PC-3 (cell line): ENCODE data around the gene UBE3D. TPM values are rescaled to one million over a fixed set of nuclear protein-coding genes. Genes with fewer than 3 reads are reported as not detected.

Experiments
- ATAC-seq: fragments of 200-7000 bp; cut with Tn5 transposase; 2 replicates; pipeline ENCODE4 v1.9.1; 2020; ENCODE audit warnings: mild to moderate bottlenecking, moderate library complexity
- BruUV-seq: library from RNA; stranded (reverse); fragments of 400-500 nt; replicated peaks from 2 replicates; lab custom pipeline; 2021; lab: Mats Ljungman, UMichigan
- CTCF ChIA-PET: fragments of 300-600 bp; sonication (Branson Sonifier 250); formaldehyde crosslinking; loops from one replicate; lab custom pipeline; 2022; ENCODE audit warnings: antibody characterized with exemption; lab: Charles Lee
- POLR2A ChIA-PET: fragments of 300-600 bp; sonication (Branson Sonifier 250); formaldehyde crosslinking; loops from one replicate; lab custom pipeline; 2022; ENCODE audit warnings: antibody characterized with exemption; ENCODE audit not compliant: unreplicated experiment; lab: Charles Lee
- DNase-seq: peaks from one replicate; pipeline ENCODE4 v3.0.0-alpha.2; 2015
- H2AFZ ChIP-seq: fragments of 300-600 bp; sonication (generic); 2 replicates; pipeline ENCODE4 v1.6.0; 2016; ENCODE audit warnings: antibody characterized with exemption, low read length
- H3F3A ChIP-seq: fragments of 300-600 bp; sonication (generic); one replicate; pipeline ENCODE4 v1.6.0; 2017; ENCODE audit warnings: antibody characterized with exemption, low read length, control low read depth, mild to moderate bottlenecking; ENCODE audit not compliant: unreplicated experiment
- H3K27ac ChIP-seq: fragments of 300-600 bp; sonication (generic); 2 replicates; pipeline ENCODE4 v1.5.1; 2016; ENCODE audit warnings: mild to moderate bottlenecking, low read length
- H3K27me3 ChIP-seq: fragments of 300-600 bp; sonication (generic); 2 replicates; pipeline ENCODE4 v1.6.1; 2016; ENCODE audit warnings: low read length, mixed read lengths
- H3K36me3 ChIP-seq: fragments of 300-600 bp; sonication (generic); 2 replicates; pipeline ENCODE4 v1.6.1; 2016; ENCODE audit warnings: low read depth, mixed run types, low read length, mixed read lengths
- H3K4me1 ChIP-seq: fragments of 300-600 bp; sonication (generic); 2 replicates; pipeline ENCODE4 v1.5.1; 2016; ENCODE audit warnings: low read length; ENCODE audit not compliant: insufficient read depth
- H3K4me2 ChIP-seq: fragments of 300-600 bp; sonication (generic); 2 replicates; pipeline ENCODE4 v1.6.0; 2016; ENCODE audit warnings: low read length
- H3K4me3 ChIP-seq: fragments of 300-600 bp; sonication (generic); 2 replicates; pipeline ENCODE4 v1.5.1; 2016; ENCODE audit warnings: mild to moderate bottlenecking, low read length, mixed read lengths
- H3K79me2 ChIP-seq: fragments of 300-600 bp; sonication (generic); 2 replicates; pipeline ENCODE4 v1.6.1; 2017; ENCODE audit warnings: low read length, mixed read lengths
- H3K9ac ChIP-seq: fragments of 300-600 bp; sonication (generic); 2 replicates; pipeline ENCODE4 v1.6.0; 2016; ENCODE audit warnings: mild to moderate bottlenecking, low read length
- H3K9me2 ChIP-seq: fragments of 300-600 bp; sonication (generic); replicated peaks from 2 replicates; pipeline ENCODE4 v1.6.1; 2016; ENCODE audit warnings: mixed run types, low read length, mixed read lengths
- H3K9me3 ChIP-seq: fragments of 300-600 bp; sonication (generic); 2 replicates; pipeline ENCODE4 v1.6.1; 2016; ENCODE audit warnings: low read length, mixed read lengths
- H4K20me1 ChIP-seq: fragments of 300-600 bp; sonication (generic); 2 replicates; pipeline ENCODE4 v1.6.1; 2016; ENCODE audit warnings: low read length, mixed read lengths
- CTCF ChIP-seq: fragments of 300-600 bp; sonication (generic); conservative IDR thresholded peaks from 2 replicates; pipeline ENCODE4 v1.5.1; 2017; ENCODE audit warnings: antibody characterized with exemption, low read depth, mild to moderate bottlenecking, low read length
- EZH2 ChIP-seq: fragments of 300-600 bp; sonication (generic); IDR thresholded peaks from one replicate; pipeline ENCODE4 v1.6.1; 2017; ENCODE audit warnings: antibody characterized with exemption, mild to moderate bottlenecking, low read length; ENCODE audit not compliant: unreplicated experiment
- EZH2phosphoT487 ChIP-seq: fragments of 300-600 bp; sonication (generic); IDR thresholded peaks from 2 replicates; pipeline ENCODE4 v1.6.1; 2018; ENCODE audit warnings: mild to moderate bottlenecking, antibody characterized with exemption, low read length, borderline replicate concordance
- intact Hi-C: fragments of 100-400 bp; cut with micrococcal nuclease; formaldehyde crosslinking; loops from 2 replicates; pipeline ENCODE4 v1.9.0; 2023
- total RNA-seq: library from RNA; depleted of rRNA; stranded (reverse); fragments of >200 nt; gene quantifications from 2 replicates; pipeline ENCODE4 v1.2.3, GENCODE V29; 2014; rRNA removed

The UBE3D gene
- total RNA-seq, 1 experiment from 2014 or later, result 5.0 TPM

- H3K4me2 ChIP-seq, result no peak overlapping the region
- no peaks in the 10 kb centered on the region for H3K79me2 ChIP-seq
- DNase-seq, result no peak
- H4K20me1 ChIP-seq, result no peaks in the 10 kb centered on the region
- H3K9me3 ChIP-seq, result no peaks in the 10 kb centered on the region
- intact Hi-C loops, result no loop called here
- H3K9ac ChIP-seq, result no peak overlapping the region
- no peak overlapping the region for H2AFZ ChIP-seq
- no peaks in the 10 kb centered on the region for H3K36me3 ChIP-seq
- ATAC-seq, result no peak
- no TSS peak for BruUV-seq
- H3K27me3 ChIP-seq, result no peaks in the 10 kb centered on the region
- H3K4me1 ChIP-seq, result no peaks in the 10 kb centered on the region
- CTCF ChIA-PET, result no interaction called here
- POLR2A ChIA-PET, result no interaction called here
- H3F3A ChIP-seq, result no peaks in the 10 kb centered on the region
- H3K27ac ChIP-seq, result no peak overlapping the region
- no peaks in the 10 kb centered on the region for H3K9me2 ChIP-seq
- no peak overlapping the region for H3K4me3 ChIP-seq
- TF ChIP-seq EZH2phosphoT487, result no peak
- no peak for TF ChIP-seq CTCF
- TF ChIP-seq EZH2, result no peak
Observed at GRCh38 chr6:82842721-82843120, 222.9 kb downstream of the UBE3D start.

Other genes starting within 250 kb of the UBE3D start
- 5.5 and 7.5 TPM in 2 replicates for gene DOP1A, start 1.8 kb upstream of the UBE3D start, total RNA-seq
- 17.0 and 25.2 TPM in 2 replicates for gene PGM3, start 127.4 kb upstream of the UBE3D start, total RNA-seq
- gene RWDD2A, start 127.5 kb upstream of the UBE3D start, total RNA-seq, result 0.63 and 1.3 TPM in 2 replicates